IMR-90 (cell line): Measurements from ENCODE around the gene SYNC. TPM values are rescaled to one million over a fixed set of nuclear protein-coding genes. Genes with fewer than 3 reads are reported as not detected.

Experiments
- ATAC-seq: fragments of 200-7000 bp; cut with Tn5 transposase; 2 replicates; pipeline ENCODE4 v1.9.1; 2020; ENCODE audit warnings: low read depth, mild to moderate bottlenecking, moderate library complexity
- BruUV-seq: library from RNA; stranded (reverse); fragments of 400-500 nt; replicated peaks from 2 replicates; lab custom pipeline; 2021; lab: Mats Ljungman, UMichigan
- CTCF ChIA-PET: fragments of 300-600 bp; formaldehyde crosslinking; extraction: SDS; loops from one replicate; lab custom pipeline; 2021; ENCODE audit warnings: antibody characterized with exemption; lab: Yijun Ruan, JAX
- POLR2A ChIA-PET: fragments of 300-600 bp; sonication (Branson Sonifier 250); formaldehyde crosslinking; loops from one replicate; lab custom pipeline; 2022; ENCODE audit warnings: antibody characterized with exemption; ENCODE audit not compliant: unreplicated experiment; lab: Charles Lee
- DNase-seq: peaks from one replicate; pipeline ENCODE4 v3.0.0; 2013
- H2AFZ ChIP-seq: replicated peaks from 2 replicates; pipeline ENCODE3; 2013; ENCODE audit warnings: low read length, mild to moderate bottlenecking; ENCODE audit not compliant: poor library complexity
- H2AK5ac ChIP-seq: 2 replicates; pipeline ENCODE4 v1.6.1; 2013; ENCODE audit warnings: low read depth, low read length, inconsistent platforms
- H2AK9ac ChIP-seq: replicated peaks from 2 replicates; pipeline ENCODE3; 2013; ENCODE audit warnings: mild to moderate bottlenecking, low read depth, low read length, moderate library complexity; ENCODE audit not compliant: poor library complexity
- H2BK120ac ChIP-seq: 2 replicates; pipeline ENCODE4 v1.6.1; 2013; ENCODE audit warnings: low read depth, low read length, inconsistent platforms
- H2BK15ac ChIP-seq: 3 replicates; pipeline ENCODE4 v1.6.1; 2013; ENCODE audit warnings: low read depth, low read length, inconsistent platforms
- H2BK20ac ChIP-seq: 2 replicates; pipeline ENCODE4 v1.6.1; 2013; ENCODE audit warnings: low read depth, mild to moderate bottlenecking, inconsistent platforms, low read length, moderate library complexity
- H2BK5ac ChIP-seq: 2 replicates; pipeline ENCODE4 v1.6.1; 2013; ENCODE audit warnings: mild to moderate bottlenecking, low read depth, low read length, inconsistent platforms; ENCODE audit not compliant: poor library complexity, severe bottlenecking
- H3K14ac ChIP-seq: replicated peaks from 2 replicates; pipeline ENCODE4 v1.6.1; 2013; ENCODE audit warnings: low read depth, low read length, inconsistent platforms
- H3K18ac ChIP-seq: 2 replicates; pipeline ENCODE4 v1.6.1; 2013; ENCODE audit warnings: low read depth, low read length, control low read depth
- H3K23ac ChIP-seq: 2 replicates; pipeline ENCODE4 v1.6.1; 2013; ENCODE audit warnings: low read depth, low read length, inconsistent platforms
- H3K27ac ChIP-seq: 2 replicates; pipeline ENCODE4 v1.5.1; 2013; ENCODE audit warnings: mild to moderate bottlenecking, control low read depth, low read length; ENCODE audit not compliant: insufficient read depth
- H3K27me3 ChIP-seq: 2 replicates; pipeline ENCODE4 v1.6.1; 2013; ENCODE audit warnings: low read length; ENCODE audit not compliant: control insufficient read depth, insufficient read depth
- H3K36me3 ChIP-seq: 2 replicates; pipeline ENCODE4 v1.6.1; 2013; ENCODE audit warnings: low read length, mixed read lengths; ENCODE audit not compliant: control insufficient read depth, insufficient read depth
- H3K4ac ChIP-seq: 2 replicates; pipeline ENCODE4 v1.6.1; 2013; ENCODE audit warnings: low read depth, low read length, inconsistent platforms
- H3K4me1 ChIP-seq: 2 replicates; pipeline ENCODE4 v1.6.1; 2013; ENCODE audit warnings: low read length, mixed read lengths; ENCODE audit not compliant: control insufficient read depth, insufficient read depth
- H3K4me2 ChIP-seq: 2 replicates; pipeline ENCODE4 v1.6.1; 2013; ENCODE audit warnings: low read depth, mild to moderate bottlenecking, control low read depth, low read length, moderate library complexity
- H3K4me3 ChIP-seq: 2 replicates; pipeline ENCODE4 v1.5.1; 2013; ENCODE audit warnings: low read depth, mild to moderate bottlenecking, control low read depth, low read length, moderate library complexity; ENCODE audit not compliant: insufficient read depth
- H3K56ac ChIP-seq: 2 replicates; pipeline ENCODE4 v1.6.1; 2013; ENCODE audit warnings: low read length, inconsistent platforms; ENCODE audit not compliant: insufficient read depth; ENCODE audit errors: extremely low read depth
- H3K79me1 ChIP-seq, 2 experiments: 2 replicates each; pipeline ENCODE4 v1.6.1; 2013; ENCODE audit warnings: low read length in 2 of 2, inconsistent platforms in 1 of 2, low read depth in 1 of 2
- H3K9ac ChIP-seq: 2 replicates; pipeline ENCODE4 v1.6.1; 2013; ENCODE audit warnings: low read depth, low read length, control low read depth
- H3K9me1 ChIP-seq: 2 replicates; pipeline ENCODE4 v1.6.1; 2013; ENCODE audit warnings: low read length, inconsistent platforms; ENCODE audit not compliant: insufficient read depth
- H3K9me3 ChIP-seq: 2 replicates; pipeline ENCODE4 v1.6.1; 2013; ENCODE audit warnings: low read length; ENCODE audit not compliant: control insufficient read depth, insufficient read depth
- H4K20me1 ChIP-seq: 2 replicates; pipeline ENCODE4 v1.6.1; 2013; ENCODE audit warnings: low read length, inconsistent platforms; ENCODE audit not compliant: insufficient read depth
- H4K5ac ChIP-seq: 2 replicates; pipeline ENCODE4 v1.6.1; 2013; ENCODE audit warnings: mild to moderate bottlenecking, low read depth, low read length, control low read depth
- H4K8ac ChIP-seq, 2 experiments: 2 replicates each; pipeline ENCODE4 v1.6.1; 2013; ENCODE audit warnings: low read depth in 2 of 2, low read length in 2 of 2, control low read depth in 1 of 2, inconsistent platforms in 1 of 2
- H4K91ac ChIP-seq: 2 replicates; pipeline ENCODE4 v1.6.1; 2013; ENCODE audit warnings: low read depth, low read length, inconsistent platforms; ENCODE audit not compliant: insufficient read depth
- BHLHE40 ChIP-seq: fragments of 150-350 bp; IDR thresholded peaks from 2 replicates; pipeline ENCODE4 v1.6.1; 2016; ENCODE audit warnings: mild to moderate bottlenecking, low read depth, low read length
- CHD1 ChIP-seq: IDR thresholded peaks from 2 replicates; pipeline ENCODE4 v1.6.1; 2012; ENCODE audit warnings: low read depth, low read length, improper control_type of control experiment
- CTCF ChIP-seq: conservative IDR thresholded peaks from 2 replicates; pipeline ENCODE4 v1.5.1; 2012; ENCODE audit warnings: mild to moderate bottlenecking, low read depth, low read length, improper control_type of control experiment
- ELK1 ChIP-seq: fragments of 150-350 bp; IDR thresholded peaks from 2 replicates; pipeline ENCODE4 v1.6.1; 2016; ENCODE audit warnings: low read depth, mild to moderate bottlenecking, low read length, moderate library complexity, borderline replicate concordance
- FOS ChIP-seq: fragments of 150-350 bp; IDR thresholded peaks from 2 replicates; pipeline ENCODE4 v1.6.1; 2016; ENCODE audit warnings: low read depth, low read length
- MAFK ChIP-seq: IDR thresholded peaks from 2 replicates; pipeline ENCODE4 v1.6.1; 2012; ENCODE audit warnings: low read depth, low read length, improper control_type of control experiment
- MAZ ChIP-seq: IDR thresholded peaks from 2 replicates; pipeline ENCODE4 v1.6.1; 2012; ENCODE audit warnings: low read depth, mild to moderate bottlenecking, low read length, improper control_type of control experiment, moderate library complexity, borderline replicate concordance
- MXI1 ChIP-seq: IDR thresholded peaks from 2 replicates; pipeline ENCODE4 v1.6.1; 2012; ENCODE audit warnings: low read depth, mild to moderate bottlenecking, low read length, moderate library complexity, borderline replicate concordance
- NFE2L2 ChIP-seq: fragments of 150-350 bp; IDR thresholded peaks from 2 replicates; pipeline ENCODE4 v1.6.1; 2016; ENCODE audit warnings: low read depth, mild to moderate bottlenecking, low read length
- POLR2A ChIP-seq: IDR thresholded peaks from 2 replicates; pipeline ENCODE4 v1.6.1; 2012; ENCODE audit warnings: mild to moderate bottlenecking, low read depth, low read length
- RAD21 ChIP-seq: IDR thresholded peaks from 2 replicates; pipeline ENCODE4 v1.6.1; 2012; ENCODE audit warnings: low read length, improper control_type of control experiment
- SMC3 ChIP-seq: fragments of 150-350 bp; IDR thresholded peaks from 2 replicates; pipeline ENCODE4 v1.6.1; 2016; ENCODE audit warnings: low read depth, mild to moderate bottlenecking, antibody characterized with exemption, low read length, moderate library complexity
- USF2 ChIP-seq: fragments of 150-350 bp; IDR thresholded peaks from 2 replicates; pipeline ENCODE4 v1.6.1; 2017; ENCODE audit warnings: mild to moderate bottlenecking, antibody characterized with exemption, low read length, low read depth
- WGBS, 2 experiments: methylation state at CpG; one replicate each; pipeline versions ENCODE4 v1.1.5 to v1.1.7; 2013; ENCODE audit warnings: missing lambda C conversion rate in 2 of 2; ENCODE audit not compliant: insufficient read length in 1 of 2; ENCODE audit errors: extremely low coverage in 2 of 2; 5-methylcytosine and 5-hydroxymethylcytosine counted together
- dilution Hi-C: fragments of 300-500 bp; cut with HindIII; formaldehyde crosslinking; loops from one replicate; pipeline ENCODE4 v1.14.3; 2018; ENCODE audit warnings: low sequenced_read_pairs; ENCODE audit not compliant: unreplicated experiment
- in situ Hi-C: fragments of 300-500 bp; cut with MboI; formaldehyde crosslinking; loops from 3 replicates; pipeline ENCODE4 v1.14.3; 2019; ENCODE audit warnings: low sequenced_read_pairs, inconsistent platforms, mixed read lengths
- intact Hi-C: fragments of 100-400 bp; cut with micrococcal nuclease; formaldehyde crosslinking; loops from 2 replicates; pipeline ENCODE4 v1.10.0; 2022
- polyA plus RNA-seq, 3 experiments: library from polyadenylated mRNA; depleted of rRNA; stranded (reverse); fragments of >200 nt; gene quantifications; 2 replicates each; pipeline ENCODE4 v1.2.3, GENCODE V29; 2012; ENCODE audit warnings: low replicate concordance in 1 of 3
- total RNA-seq: library from RNA; depleted of rRNA; stranded (reverse); fragments of >200 nt; gene quantifications from 2 replicates; pipeline ENCODE4 v1.2.3, GENCODE V29; 2012

The SYNC gene
- total and polyA plus RNA-seq, 2 of the 4 experiments (the other 2 are of a cell fraction) = 48.9 to 103 TPM

- Histone ChIP-seq H3K14ac (no peak overlapping the region), H3K9me3 (no peaks in the 10 kb centered on the region), H3K4ac (no peak overlapping the region), H2BK120ac (no peak overlapping the region), H3K4me2 (no peak overlapping the region), H3K23ac (no peak overlapping the region), H3K27me3 (no peaks in the 10 kb centered on the region), H4K5ac (no peak overlapping the region), H3K9ac (no peak overlapping the region), H2BK5ac (no peak overlapping the region), H3K4me1 (peaks cover 9% of the 10 kb centered on the region), H2AFZ (no peak overlapping the region), H4K8ac (no peak overlapping the region), H4K20me1 (peaks cover 10% of the 10 kb centered on the region; the same call in 1 of the 2 replicates), H2BK20ac (no peak overlapping the region), H2AK9ac (no peak overlapping the region), H2BK15ac (no peak overlapping the region), H3K4me3 (no peak overlapping the region), H4K91ac (no peak overlapping the region), H3K9me1 (peaks cover 5% of the 10 kb centered on the region; the same call in 1 of the 2 replicates), H3K79me1 (peaks cover 15 to 46% of the 10 kb centered on the region in 2 experiments), H3K36me3 (peaks cover 41% of the 10 kb centered on the region), H3K18ac (no peak overlapping the region), H3K56ac (no peak overlapping the region), H3K27ac (no peak overlapping the region), H2AK5ac (no peak overlapping the region)
- DNase-seq (no peak), ATAC-seq (no peak)
- ChIA-PET CTCF (interaction anchor here (0.6 kb wide), 1 partner anchor 30 kb away, joined by 3 read pairs; no protein-coding TSS in a partner anchor), POLR2A (no interaction called here)
- BruUV-seq = no TSS peak
- no CpG with 5 or more reads among the region's 3 CpGs for WGBS, 2 experiments
- TF ChIP-seq MAZ = no peak
- no peak for TF ChIP-seq FOS
- no peak for TF ChIP-seq BHLHE40
- TF ChIP-seq SMC3 = no peak
- no peak for TF ChIP-seq USF2
- TF ChIP-seq RAD21 = no peak
- no peak for TF ChIP-seq NFE2L2
- no peak for TF ChIP-seq CHD1
- TF ChIP-seq MAFK = no peak
- TF ChIP-seq CTCF = no peak
- TF ChIP-seq MXI1 = no peak
- TF ChIP-seq ELK1 = no peak
- no peak for TF ChIP-seq POLR2A
- in situ Hi-C loops (no loop called here), dilution Hi-C loops (no loop called here), intact Hi-C loops (loop anchor here (5.0 kb wide), 1 partner anchor 160 kb away; no protein-coding TSS in a partner anchor)
Measured at GRCh38 chr1:32681999-32682398, 20.6 kb downstream of the SYNC start.
